H1 (cell line): ENCODE results near the gene TSPAN16.

Experiments
- EZH2 ChIP-seq: fragments of 200-600 bp; sonication (generic); IDR thresholded peaks from 2 replicates; pipeline ENCODE4 v1.7.1; 2012; ENCODE audit warnings: low read depth, mild to moderate bottlenecking, moderate library complexity, low read length, inconsistent platforms; ENCODE audit not compliant: severe bottlenecking
- GABPA ChIP-seq: IDR thresholded peaks from 2 replicates; pipeline ENCODE4 v1.6.1; 2011; ENCODE audit warnings: mild to moderate bottlenecking, low read length, moderate library complexity, borderline replicate concordance; ENCODE audit not compliant: insufficient read depth
- TF ChIP-seq, protein P1 (sequence below), 3 experiments: IDR thresholded peaks; 1 replicate in 2 of 3; 2 replicates in 1 of 3; pipeline versions ENCODE4 v1.5.1 to v1.6.1; 2011; ENCODE audit warnings: low read length in 3 of 3, mild to moderate bottlenecking in 3 of 3, inconsistent platforms in 2 of 3, low read depth in 1 of 3, moderate library complexity in 1 of 3; ENCODE audit not compliant: insufficient read depth in 1 of 3; ENCODE audit errors: control extremely low read depth in 1 of 3

GRCh38 chr19:11332822-11333221 lies 36.9 kb downstream of the TSPAN16 start:
- TF ChIP-seq GABPA (no peak), EZH2 (no peak)
- TF ChIP-seq, protein P1, sequence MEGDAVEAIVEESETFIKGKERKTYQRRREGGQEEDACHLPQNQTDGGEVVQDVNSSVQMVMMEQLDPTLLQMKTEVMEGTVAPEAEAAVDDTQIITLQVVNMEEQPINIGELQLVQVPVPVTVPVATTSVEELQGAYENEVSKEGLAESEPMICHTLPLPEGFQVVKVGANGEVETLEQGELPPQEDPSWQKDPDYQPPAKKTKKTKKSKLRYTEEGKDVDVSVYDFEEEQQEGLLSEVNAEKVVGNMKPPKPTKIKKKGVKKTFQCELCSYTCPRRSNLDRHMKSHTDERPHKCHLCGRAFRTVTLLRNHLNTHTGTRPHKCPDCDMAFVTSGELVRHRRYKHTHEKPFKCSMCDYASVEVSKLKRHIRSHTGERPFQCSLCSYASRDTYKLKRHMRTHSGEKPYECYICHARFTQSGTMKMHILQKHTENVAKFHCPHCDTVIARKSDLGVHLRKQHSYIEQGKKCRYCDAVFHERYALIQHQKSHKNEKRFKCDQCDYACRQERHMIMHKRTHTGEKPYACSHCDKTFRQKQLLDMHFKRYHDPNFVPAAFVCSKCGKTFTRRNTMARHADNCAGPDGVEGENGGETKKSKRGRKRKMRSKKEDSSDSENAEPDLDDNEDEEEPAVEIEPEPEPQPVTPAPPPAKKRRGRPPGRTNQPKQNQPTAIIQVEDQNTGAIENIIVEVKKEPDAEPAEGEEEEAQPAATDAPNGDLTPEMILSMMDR (IDR thresholded peaks at IDR 0.05; ENCODE audit: control extremely low read depth in 1 of 3, insufficient read depth in 1 of 3, low read depth in 1 of 3, low read length in 3 of 3), result no peak
